Measurements from ENCODE around the gene MARCHF4. TPM values are rescaled to one million over a fixed set of nuclear protein-coding genes. Genes with fewer than 3 reads are reported as not detected.

MARCHF4 gene
- total and polyA plus RNA-seq, 2 of the 8 experiments (the other 6 are each of a cell fraction or from before 2014, with no cell fraction given): 1.9 to 2.9 TPM

GRCh38 chr2:216335252-216335651, 37.0 kb downstream of the MARCHF4 start:
- no peak for FAIRE-seq
- H2AK5ac ChIP-seq (ENCODE audit: low read depth, low read length): no peak overlapping the region
- no peaks in the 10 kb centered on the region for H3K27me3 ChIP-seq (replicated peaks in 1 of 4; ENCODE audit: control insufficient read depth in 3 of 4, extremely low read depth in 1 of 4, insufficient read depth in 3 of 4, low read length in 3 of 4)
- no peak overlapping the region for H3K14ac ChIP-seq (ENCODE audit: insufficient read length)
- CTCF ChIA-PET (ENCODE audit: partially characterized antibody): interaction anchor here (1.5 kb wide), 1 partner anchor 70 kb away, joined by 6 read pairs; no protein-coding TSS in a partner anchor
- H4K91ac ChIP-seq (replicated peaks; ENCODE audit: insufficient read length, low read length): no peak overlapping the region
- H3K23ac ChIP-seq (ENCODE audit: insufficient read length): no peak overlapping the region
- no peaks in the 10 kb centered on the region for H3K23me2 ChIP-seq (ENCODE audit: low read depth, low read length)
- H2BK120ac ChIP-seq (replicated peaks; ENCODE audit: low read depth, low read length): no peak overlapping the region
- DNase-seq (ENCODE audit: low read depth in 1 of 2, low spot score in 2 of 2): no peak
- no peak overlapping the region for H2BK5ac ChIP-seq (ENCODE audit: low read depth, low read length)
- POLR2A ChIA-PET (ENCODE audit: partially characterized antibody): no interaction called here
- H4K8ac ChIP-seq (ENCODE audit: extremely low read depth, insufficient read depth, low read length): no peak overlapping the region
- H3K9ac ChIP-seq (replicated peaks in 1 of 4; ENCODE audit: extremely low read depth in 1 of 4, low read depth in 3 of 4, low read length in 3 of 4): no peak overlapping the region
- H3K18ac ChIP-seq (ENCODE audit: extremely low read depth, low read length): no peak overlapping the region
- H2AFZ ChIP-seq (ENCODE audit: low read length): no peak overlapping the region
- H2BK20ac ChIP-seq (ENCODE audit: low read length): no peak overlapping the region
- no peak overlapping the region for H2BK15ac ChIP-seq (ENCODE audit: low read length)
- H3K79me2 ChIP-seq (ENCODE audit: control insufficient read depth in 1 of 2, insufficient read depth in 2 of 2, low read length in 2 of 2): no peaks in the 10 kb centered on the region
- no peaks in the 10 kb centered on the region for H3K79me1 ChIP-seq (ENCODE audit: low read depth, low read length)
- H3K4me1 ChIP-seq (replicated peaks in 1 of 4; ENCODE audit: control insufficient read depth in 3 of 4, insufficient read depth in 4 of 4, low read length in 3 of 4): peaks cover 5 to 10% (median 7%) of the 10 kb centered on the region in 4 experiments
- no peak overlapping the region for H3K4ac ChIP-seq (replicated peaks; ENCODE audit: insufficient read length, low read depth, low read length)
- no peak overlapping the region for H4K5ac ChIP-seq (ENCODE audit: insufficient read length, low read depth, low read length)
- H3K56ac ChIP-seq (replicated peaks; ENCODE audit: insufficient read length, low read depth, low read length): no peak overlapping the region
- 90% methylated on average over 1 of the region's 1 CpG; no CpG with 5 or more reads in 1 of the 2 experiments for WGBS, 2 experiments (ENCODE audit: extremely low coverage in 1 of 2, insufficient coverage in 1 of 2, insufficient read length in 1 of 2, insufficient replicate concordance in 2 of 2, low coverage in 1 of 2, low lambda C conversion rate in 2 of 2, missing lambda C conversion rate in 1 of 2)
- no peak overlapping the region for H3K27ac ChIP-seq (ENCODE audit: low read depth, low read length)
- H3K36me3 ChIP-seq (ENCODE audit: control insufficient read depth in 2 of 4, insufficient read depth in 4 of 4, low read length in 3 of 4): no peaks in the 10 kb centered on the region
- no peak overlapping the region for H2BK12ac ChIP-seq (ENCODE audit: low read depth, low read length)
- no peak overlapping the region for H3K4me2 ChIP-seq (ENCODE audit: insufficient read depth in 1 of 2, low read depth in 2 of 2, low read length in 2 of 2)
- H4K20me1 ChIP-seq (replicated peaks in 1 of 2; ENCODE audit: control insufficient read depth in 1 of 2, insufficient read depth in 2 of 2, low read length in 2 of 2): no peaks in the 10 kb centered on the region
- no peaks in the 10 kb centered on the region for H3K9me3 ChIP-seq (ENCODE audit: insufficient read depth in 2 of 2, low read depth in 1 of 2, low read length in 1 of 2)
- no peak overlapping the region for H3K4me3 ChIP-seq (ENCODE audit: extremely low read depth in 1 of 4, insufficient read depth in 2 of 4, low read depth in 3 of 4, low read length in 4 of 4)
- TF ChIP-seq SAP30 (IDR thresholded peaks at IDR 0.05; ENCODE audit: insufficient read depth, insufficient replicate concordance, low read length): no peak
- TF ChIP-seq HDAC6 (IDR thresholded peaks at IDR 0.05; ENCODE audit: low read depth, low read length): no peak
- TF ChIP-seq, protein P1, sequence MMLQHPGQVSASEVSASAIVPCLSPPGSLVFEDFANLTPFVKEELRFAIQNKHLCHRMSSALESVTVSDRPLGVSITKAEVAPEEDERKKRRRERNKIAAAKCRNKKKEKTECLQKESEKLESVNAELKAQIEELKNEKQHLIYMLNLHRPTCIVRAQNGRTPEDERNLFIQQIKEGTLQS (IDR thresholded peaks at IDR 0.05; ENCODE audit: insufficient read depth, low read depth, low read length): no peak
- no peak for TF ChIP-seq ATF2 (IDR thresholded peaks at IDR 0.05; ENCODE audit: low read length)
- TF ChIP-seq SUZ12 (IDR thresholded peaks at IDR 0.05; ENCODE audit: low read length): no peak
- no peak for TF ChIP-seq CBX5 (IDR thresholded peaks at IDR 0.05; ENCODE audit: low read depth, low read length)
- no peak for TF ChIP-seq RXRA (IDR thresholded peaks at IDR 0.05; ENCODE audit: insufficient read depth, low read depth, low read length)
- no peak for TF ChIP-seq NRF1 (IDR thresholded peaks at IDR 0.05; ENCODE audit: low read depth, low read length)
- TF ChIP-seq, protein P2, sequence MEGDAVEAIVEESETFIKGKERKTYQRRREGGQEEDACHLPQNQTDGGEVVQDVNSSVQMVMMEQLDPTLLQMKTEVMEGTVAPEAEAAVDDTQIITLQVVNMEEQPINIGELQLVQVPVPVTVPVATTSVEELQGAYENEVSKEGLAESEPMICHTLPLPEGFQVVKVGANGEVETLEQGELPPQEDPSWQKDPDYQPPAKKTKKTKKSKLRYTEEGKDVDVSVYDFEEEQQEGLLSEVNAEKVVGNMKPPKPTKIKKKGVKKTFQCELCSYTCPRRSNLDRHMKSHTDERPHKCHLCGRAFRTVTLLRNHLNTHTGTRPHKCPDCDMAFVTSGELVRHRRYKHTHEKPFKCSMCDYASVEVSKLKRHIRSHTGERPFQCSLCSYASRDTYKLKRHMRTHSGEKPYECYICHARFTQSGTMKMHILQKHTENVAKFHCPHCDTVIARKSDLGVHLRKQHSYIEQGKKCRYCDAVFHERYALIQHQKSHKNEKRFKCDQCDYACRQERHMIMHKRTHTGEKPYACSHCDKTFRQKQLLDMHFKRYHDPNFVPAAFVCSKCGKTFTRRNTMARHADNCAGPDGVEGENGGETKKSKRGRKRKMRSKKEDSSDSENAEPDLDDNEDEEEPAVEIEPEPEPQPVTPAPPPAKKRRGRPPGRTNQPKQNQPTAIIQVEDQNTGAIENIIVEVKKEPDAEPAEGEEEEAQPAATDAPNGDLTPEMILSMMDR (IDR thresholded peaks at IDR 0.05; ENCODE audit: control extremely low read depth in 1 of 3, insufficient read depth in 1 of 3, low read depth in 1 of 3, low read length in 3 of 3): no peak

Measured in H1 (cell line).